Measurements from ENCODE around the gene MASTL. TPM values are rescaled to one million over a fixed set of nuclear protein-coding genes. Genes with fewer than 3 reads are reported as not detected.

MASTL gene
- total RNA-seq, 4 donors from 2014 or later, result 0.59 to 17.9 (median 7.5) TPM

DNA sequence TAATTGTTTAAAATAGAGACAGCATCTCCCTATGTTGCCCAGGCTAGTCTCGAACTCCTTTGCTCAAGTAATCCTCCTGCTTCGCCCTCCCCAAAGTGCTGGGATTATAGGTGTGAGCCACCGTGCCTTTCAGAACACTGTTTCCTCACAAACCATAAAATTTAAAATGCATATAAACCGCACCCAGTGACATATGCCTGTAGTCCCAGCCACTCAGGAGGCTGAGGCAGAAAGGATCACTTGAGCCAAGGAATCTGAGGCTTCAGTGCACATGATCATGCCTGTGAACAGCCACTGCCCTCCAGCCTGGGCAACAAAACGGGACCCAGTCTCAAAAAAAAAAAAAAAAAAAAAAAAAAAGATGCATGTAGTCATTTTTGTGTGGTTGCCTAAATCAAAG is 48.7 kb downstream of the MASTL start:
- no peak for TF ChIP-seq POLR2A (IDR thresholded peaks at IDR 0.05)
- TF ChIP-seq, protein P1, sequence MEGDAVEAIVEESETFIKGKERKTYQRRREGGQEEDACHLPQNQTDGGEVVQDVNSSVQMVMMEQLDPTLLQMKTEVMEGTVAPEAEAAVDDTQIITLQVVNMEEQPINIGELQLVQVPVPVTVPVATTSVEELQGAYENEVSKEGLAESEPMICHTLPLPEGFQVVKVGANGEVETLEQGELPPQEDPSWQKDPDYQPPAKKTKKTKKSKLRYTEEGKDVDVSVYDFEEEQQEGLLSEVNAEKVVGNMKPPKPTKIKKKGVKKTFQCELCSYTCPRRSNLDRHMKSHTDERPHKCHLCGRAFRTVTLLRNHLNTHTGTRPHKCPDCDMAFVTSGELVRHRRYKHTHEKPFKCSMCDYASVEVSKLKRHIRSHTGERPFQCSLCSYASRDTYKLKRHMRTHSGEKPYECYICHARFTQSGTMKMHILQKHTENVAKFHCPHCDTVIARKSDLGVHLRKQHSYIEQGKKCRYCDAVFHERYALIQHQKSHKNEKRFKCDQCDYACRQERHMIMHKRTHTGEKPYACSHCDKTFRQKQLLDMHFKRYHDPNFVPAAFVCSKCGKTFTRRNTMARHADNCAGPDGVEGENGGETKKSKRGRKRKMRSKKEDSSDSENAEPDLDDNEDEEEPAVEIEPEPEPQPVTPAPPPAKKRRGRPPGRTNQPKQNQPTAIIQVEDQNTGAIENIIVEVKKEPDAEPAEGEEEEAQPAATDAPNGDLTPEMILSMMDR (IDR thresholded peaks at IDR 0.05), result no peak
- no peaks in the 10 kb centered on the region for H3K27me3 ChIP-seq
- no peak overlapping the region for H3K4me3 ChIP-seq
- H3K27ac ChIP-seq, result no peak overlapping the region
- H3K4me1 ChIP-seq, result no peaks in the 10 kb centered on the region
- intact Hi-C loops (cut with DNase I; ENCODE audit: low total_unique reads), result no loop called here
- DNase-seq, result no peak
- H3K9me3 ChIP-seq, result no peaks in the 10 kb centered on the region
- no peaks in the 10 kb centered on the region for H3K36me3 ChIP-seq

GRCh38 chr10:27207350-27207749 is 52.2 kb downstream of the MASTL start:
- Histone ChIP-seq H3K4me3 (no peak overlapping the region), H3K27ac (no peak overlapping the region), H3K27me3 (no peaks in the 10 kb centered on the region), H3K4me1 (no peaks in the 10 kb centered on the region), H3K9me3 (no peaks in the 10 kb centered on the region), H3K36me3 (no peaks in the 10 kb centered on the region)
- DNase-seq, result no peak
- intact Hi-C loops (cut with DNase I; ENCODE audit: low total_unique reads), result no loop called here
- TF ChIP-seq, protein P1 (IDR thresholded peaks at IDR 0.05), result no peak
- TF ChIP-seq POLR2A (IDR thresholded peaks at IDR 0.05), result no peak

DNA sequence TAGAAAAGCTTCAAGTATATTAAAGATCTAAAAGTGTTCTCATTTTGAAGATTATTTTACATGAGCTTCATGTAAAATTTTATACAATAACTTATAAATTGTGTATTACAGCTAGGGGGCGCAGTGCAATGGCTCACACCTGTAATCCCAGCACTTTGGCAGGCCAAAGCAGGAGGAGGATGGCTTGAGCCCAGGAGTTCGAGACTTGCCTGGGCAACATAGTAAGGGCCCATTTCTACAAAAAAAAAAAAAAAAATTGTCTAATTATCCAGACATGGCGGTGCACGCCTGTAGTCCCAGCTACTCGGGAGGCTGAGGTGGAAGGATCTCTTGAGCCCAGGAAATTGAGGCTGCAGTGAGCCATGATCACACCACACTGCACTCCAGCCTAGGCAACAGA is 68.8 kb downstream of the MASTL start:
- TF ChIP-seq, protein P1 (IDR thresholded peaks at IDR 0.05), result peak in 3 of 4 experiments; percentile 9 to 50 (median 48)
- TF ChIP-seq POLR2A (IDR thresholded peaks at IDR 0.05), result no peak
- Histone ChIP-seq H3K4me1 (no peaks in the 10 kb centered on the region), H3K27ac (no peak overlapping the region), H3K27me3 (no peaks in the 10 kb centered on the region), H3K36me3 (no peaks in the 10 kb centered on the region), H3K9me3 (no peaks in the 10 kb centered on the region), H3K4me3 (no peak overlapping the region)
- intact Hi-C loops (cut with DNase I; ENCODE audit: low total_unique reads), result no loop called here
- DNase-seq, result peak in 1 of 2 donors; percentile 31

GRCh38 chr10:27225011-27225590 is 69.9 kb downstream of the MASTL start:
- DNase-seq, result no peak
- H3K4me3 ChIP-seq, result no peak overlapping the region
- H3K36me3 ChIP-seq, result no peaks in the 10 kb centered on the region
- H3K9me3 ChIP-seq, result no peaks in the 10 kb centered on the region
- H3K27ac ChIP-seq, result no peak overlapping the region
- TF ChIP-seq, protein P1 (IDR thresholded peaks at IDR 0.05), result no peak
- no peak for TF ChIP-seq POLR2A (IDR thresholded peaks at IDR 0.05)
- intact Hi-C loops (cut with DNase I; ENCODE audit: low total_unique reads), result no loop called here
- no peaks in the 10 kb centered on the region for H3K4me1 ChIP-seq
- H3K27me3 ChIP-seq, result no peaks in the 10 kb centered on the region

DNA sequence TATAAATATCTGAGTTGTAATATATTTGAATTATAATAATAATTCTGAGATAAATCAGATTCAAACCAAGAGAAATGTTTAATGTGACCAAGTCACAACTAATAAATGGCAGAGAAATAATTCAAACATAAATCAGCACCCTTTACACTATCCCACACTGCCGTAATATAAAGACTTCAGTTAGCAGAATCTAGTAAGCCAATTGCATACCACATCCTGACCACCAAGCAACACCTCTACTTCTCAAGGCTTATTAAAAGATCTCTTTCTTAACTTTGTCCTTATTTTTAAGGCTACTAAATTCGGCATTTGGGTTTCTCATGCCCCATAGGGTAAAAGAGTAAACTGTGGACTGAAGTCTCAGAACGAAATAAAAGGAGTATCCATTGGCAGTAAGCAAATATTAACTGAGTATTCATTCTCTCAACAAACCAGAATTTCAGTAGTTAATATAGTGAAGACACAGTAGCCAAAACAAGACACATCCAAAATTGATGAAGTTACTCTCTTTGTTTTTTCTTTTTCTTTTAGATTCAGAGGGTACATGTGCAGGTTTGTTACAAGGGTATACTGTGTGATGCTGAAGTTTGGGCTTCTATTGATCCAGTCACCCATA is 70.6 kb downstream of the MASTL start:
- no peak overlapping the region for H3K27ac ChIP-seq
- H3K9me3 ChIP-seq, result no peaks in the 10 kb centered on the region
- DNase-seq, result no peak
- intact Hi-C loops (cut with DNase I; ENCODE audit: low total_unique reads), result no loop called here
- no peaks in the 10 kb centered on the region for H3K4me1 ChIP-seq
- H3K27me3 ChIP-seq, result no peaks in the 10 kb centered on the region
- TF ChIP-seq POLR2A (IDR thresholded peaks at IDR 0.05), result no peak
- TF ChIP-seq, protein P1 (IDR thresholded peaks at IDR 0.05), result no peak
- H3K36me3 ChIP-seq, result no peaks in the 10 kb centered on the region
- no peak overlapping the region for H3K4me3 ChIP-seq
